Measurements from ENCODE around the gene LCE1F.

DNA sequence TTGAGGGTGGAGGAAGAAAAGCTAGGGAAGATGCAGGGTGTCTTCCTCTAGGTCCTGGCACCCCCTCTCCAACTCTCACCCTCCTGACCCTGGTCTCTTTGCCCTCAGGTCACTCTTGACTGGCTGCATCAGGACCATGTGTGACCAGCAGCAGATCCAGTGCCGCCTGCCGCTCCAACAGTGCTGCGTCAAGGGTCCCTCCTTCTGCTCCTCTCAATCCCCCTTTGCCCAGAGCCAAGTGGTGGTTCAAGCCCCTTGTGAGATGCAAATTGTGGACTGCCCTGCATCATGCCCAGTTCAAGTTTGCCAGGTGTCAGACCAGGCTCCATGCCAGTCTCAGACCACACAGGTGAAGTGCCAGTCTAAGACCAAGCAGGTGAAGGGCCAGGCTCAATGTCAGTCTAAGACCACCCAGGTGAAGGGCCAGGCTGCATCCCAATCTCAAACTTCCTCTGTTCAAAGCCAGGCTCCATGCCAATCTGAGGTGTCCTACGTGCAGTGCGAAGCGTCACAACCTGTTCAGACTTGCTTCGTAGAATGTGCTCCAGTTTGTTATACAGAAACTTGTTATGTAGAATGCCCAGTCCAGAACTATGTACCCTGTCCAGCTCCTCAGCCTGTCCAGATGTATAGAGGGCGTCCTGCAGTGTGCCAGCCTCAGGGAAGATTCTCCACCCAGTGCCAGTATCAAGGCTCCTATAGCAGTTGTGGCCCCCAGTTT is 15.3 kb upstream of the LCE1F start:
- no peak for TF ChIP-seq POLR2A (IDR thresholded peaks at IDR 0.05)
- TF ChIP-seq, protein P1, sequence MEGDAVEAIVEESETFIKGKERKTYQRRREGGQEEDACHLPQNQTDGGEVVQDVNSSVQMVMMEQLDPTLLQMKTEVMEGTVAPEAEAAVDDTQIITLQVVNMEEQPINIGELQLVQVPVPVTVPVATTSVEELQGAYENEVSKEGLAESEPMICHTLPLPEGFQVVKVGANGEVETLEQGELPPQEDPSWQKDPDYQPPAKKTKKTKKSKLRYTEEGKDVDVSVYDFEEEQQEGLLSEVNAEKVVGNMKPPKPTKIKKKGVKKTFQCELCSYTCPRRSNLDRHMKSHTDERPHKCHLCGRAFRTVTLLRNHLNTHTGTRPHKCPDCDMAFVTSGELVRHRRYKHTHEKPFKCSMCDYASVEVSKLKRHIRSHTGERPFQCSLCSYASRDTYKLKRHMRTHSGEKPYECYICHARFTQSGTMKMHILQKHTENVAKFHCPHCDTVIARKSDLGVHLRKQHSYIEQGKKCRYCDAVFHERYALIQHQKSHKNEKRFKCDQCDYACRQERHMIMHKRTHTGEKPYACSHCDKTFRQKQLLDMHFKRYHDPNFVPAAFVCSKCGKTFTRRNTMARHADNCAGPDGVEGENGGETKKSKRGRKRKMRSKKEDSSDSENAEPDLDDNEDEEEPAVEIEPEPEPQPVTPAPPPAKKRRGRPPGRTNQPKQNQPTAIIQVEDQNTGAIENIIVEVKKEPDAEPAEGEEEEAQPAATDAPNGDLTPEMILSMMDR (IDR thresholded peaks at IDR 0.05), result no peak

All from testis (tissue), 2 donors.